Forelimb muscle (tissue), 1 donor: Measurements from ENCODE around the gene ZNF140. TPM values are rescaled to one million over a fixed set of nuclear protein-coding genes. Genes with fewer than 3 reads are reported as not detected.
A peak's percentile ranks its signal among the peaks of the same experiment; 100 is the strongest.

ENCODE experiments used
- DNase-seq: peaks from one replicate; pipeline ENCODE4 v3.0.0-alpha.2; 2013; ENCODE audit warnings: low read depth
- polyA plus RNA-seq: library from polyadenylated mRNA; unstranded; fragments of 120-200 nt; gene quantifications from one replicate; pipeline ENCODE4 v1.2.1, GENCODE V29; 2013; ENCODE audit not compliant: insufficient read length

ZNF140 gene
- polyA plus RNA-seq, 1 donor: 16.0 TPM

DNA sequence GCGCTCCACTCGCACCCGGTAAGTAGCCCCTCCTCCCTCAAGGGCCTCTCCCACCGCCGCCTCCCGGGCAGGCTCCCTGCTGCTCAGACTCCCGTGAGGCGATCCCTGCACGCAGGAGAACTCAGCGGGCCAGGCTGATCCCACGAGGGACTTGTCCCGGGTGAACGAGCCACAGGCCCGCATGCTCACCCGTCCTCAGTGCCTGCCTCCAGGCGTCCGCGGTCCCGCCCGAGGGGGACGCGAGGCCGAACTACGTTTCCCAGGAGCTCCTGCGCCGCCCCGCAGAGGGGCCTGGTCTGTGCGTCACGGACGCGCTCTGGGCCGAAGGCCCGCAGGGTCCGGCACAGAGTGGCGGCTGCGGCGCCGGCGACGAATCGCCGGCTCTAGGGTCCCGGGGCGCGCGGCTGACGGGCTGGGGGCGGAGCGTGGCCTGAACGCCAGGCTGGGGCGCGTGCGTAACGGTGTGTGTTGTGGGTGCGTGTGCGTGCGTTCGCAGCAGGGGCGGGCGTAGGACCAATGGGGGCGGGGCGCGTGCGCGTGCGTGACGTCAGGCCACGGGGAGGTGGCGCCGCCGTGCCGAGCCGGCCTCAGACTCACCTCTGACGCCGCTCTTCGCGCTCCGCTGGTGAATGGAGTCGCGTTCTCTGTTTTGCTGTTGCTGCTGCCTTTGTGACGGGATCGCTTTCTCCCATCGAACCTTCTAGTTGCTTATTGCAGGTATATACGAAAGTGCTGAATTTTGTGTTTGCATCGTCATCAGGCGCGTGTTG, 49.5 kb downstream of the ZNF140 start, which contains the start of the genes ZNF10 and ZNF891:
Gene ZNF10, plus strand, starts transcription at position 590 of the 770 bp plus-strand sequence. CDS start 13,866 bp downstream, outside the sequence.
Gene ZNF891, minus strand, starts transcription at position 237 of the 770 bp plus-strand sequence. CDS start 8,356 bp downstream, outside the sequence.
- peak; percentile 79 for DNase-seq

DNA sequence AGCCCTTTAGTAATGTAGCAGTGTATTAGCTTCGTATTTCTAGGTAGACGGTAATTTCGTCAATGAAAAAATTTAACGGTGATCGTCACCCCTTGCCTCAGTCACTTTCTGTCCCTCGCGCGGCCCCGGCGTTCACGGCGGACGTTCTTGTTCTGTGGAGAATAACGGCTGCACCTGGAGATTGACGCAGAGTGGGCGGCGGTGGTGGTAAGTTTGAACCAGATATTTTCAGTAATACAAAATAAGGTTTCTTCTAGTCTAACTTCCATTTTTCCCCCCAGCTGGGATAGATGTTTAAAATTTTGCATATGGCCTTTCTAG, 50.0 kb downstream of the ZNF140 start:
- DNase-seq: no peak

DNA sequence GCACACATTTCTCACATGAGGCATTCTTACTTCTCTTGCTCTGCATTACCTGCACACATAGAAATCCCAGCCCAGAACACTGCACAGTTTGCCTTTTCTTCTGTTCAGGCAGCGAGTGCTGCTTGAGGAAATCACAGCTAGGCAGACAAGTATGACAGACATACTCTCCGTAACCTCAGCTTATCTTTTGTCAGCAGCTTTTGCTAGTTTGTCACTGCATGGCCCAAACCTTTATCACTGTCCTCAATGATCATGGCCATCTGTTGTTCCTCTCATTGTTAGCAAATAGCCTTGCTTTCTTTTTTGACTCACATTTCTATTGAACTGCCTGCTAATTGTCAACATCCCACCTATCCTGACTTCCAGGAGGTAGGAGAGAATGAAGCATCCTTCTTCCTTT, 55.0 kb downstream of the ZNF140 start:
- DNase-seq: no peak

DNA sequence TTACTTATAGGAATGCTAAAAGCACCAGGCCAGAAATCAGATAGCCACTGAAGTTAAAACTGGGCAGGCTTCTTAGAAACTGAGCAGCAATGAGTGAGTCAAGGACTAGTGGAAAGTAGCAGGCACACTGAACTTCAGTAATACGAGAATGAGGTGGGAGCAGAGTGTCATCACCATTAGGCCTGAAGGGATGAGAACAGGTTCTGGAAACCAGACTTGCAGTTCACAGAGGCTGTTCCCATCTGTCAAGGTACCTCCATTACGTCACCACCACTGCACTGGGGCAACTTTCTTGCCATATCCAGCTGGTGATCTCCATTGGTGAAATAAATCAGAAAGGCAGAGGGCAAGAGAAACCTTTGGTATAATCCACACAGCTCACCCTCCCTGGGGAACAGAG, 65.3 kb downstream of the ZNF140 start:
- DNase-seq: no peak

DNA sequence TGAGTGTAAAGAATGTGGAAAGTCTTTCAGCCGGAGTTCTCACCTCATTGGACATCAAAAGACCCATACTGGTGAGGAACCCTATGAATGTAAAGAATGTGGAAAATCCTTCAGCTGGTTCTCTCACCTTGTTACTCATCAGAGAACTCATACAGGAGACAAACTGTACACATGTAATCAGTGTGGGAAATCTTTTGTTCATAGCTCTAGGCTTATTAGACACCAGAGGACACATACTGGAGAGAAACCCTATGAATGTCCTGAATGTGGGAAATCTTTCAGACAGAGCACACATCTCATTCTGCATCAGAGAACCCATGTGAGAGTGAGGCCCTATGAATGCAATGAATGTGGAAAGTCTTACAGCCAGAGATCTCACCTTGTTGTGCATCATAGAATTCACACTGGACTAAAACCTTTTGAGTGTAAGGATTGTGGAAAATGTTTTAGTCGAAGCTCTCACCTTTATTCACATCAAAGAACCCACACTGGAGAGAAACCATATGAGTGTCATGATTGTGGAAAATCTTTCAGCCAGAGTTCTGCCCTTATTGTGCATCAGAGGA, 75.5 kb downstream of the ZNF140 start:
- no peak for DNase-seq

Other genes with a start within 250 kb of the ZNF140 start
- 16.8 TPM for gene CHFR, start 193.3 kb upstream of the ZNF140 start, polyA plus RNA-seq
- gene ZNF605, start 124.6 kb upstream of the ZNF140 start, polyA plus RNA-seq: 12.4 TPM
- 8.5 TPM for gene ZNF26, start 94.6 kb upstream of the ZNF140 start, polyA plus RNA-seq
- 24.1 TPM for gene ZNF84, start 43.4 kb upstream of the ZNF140 start, polyA plus RNA-seq
- gene ZNF891, start 49.4 kb downstream of the ZNF140 start, polyA plus RNA-seq: 2.2 TPM
- gene ZNF10, start 49.7 kb downstream of the ZNF140 start, polyA plus RNA-seq: 6.8 TPM
- gene ZNF268, start 100.6 kb downstream of the ZNF140 start, polyA plus RNA-seq: 6.8 TPM
- not detected for gene ANHX, start 155.0 kb downstream of the ZNF140 start, polyA plus RNA-seq